GM21515 (cell line): ENCODE data around the gene CSHL1.
"Not testable (repeated sequence)": the region's sequence is repeated elsewhere in the genome, so short reads cannot be mapped to it uniquely, and the experiment has no call there.

Source experiments
- ATAC-seq: cut with Tn5 transposase; IDR thresholded peaks from one replicate; pipeline ENCODE4 v1.9.1; 2021; ENCODE audit not compliant: unreplicated experiment

CSHL1 gene

DNA sequence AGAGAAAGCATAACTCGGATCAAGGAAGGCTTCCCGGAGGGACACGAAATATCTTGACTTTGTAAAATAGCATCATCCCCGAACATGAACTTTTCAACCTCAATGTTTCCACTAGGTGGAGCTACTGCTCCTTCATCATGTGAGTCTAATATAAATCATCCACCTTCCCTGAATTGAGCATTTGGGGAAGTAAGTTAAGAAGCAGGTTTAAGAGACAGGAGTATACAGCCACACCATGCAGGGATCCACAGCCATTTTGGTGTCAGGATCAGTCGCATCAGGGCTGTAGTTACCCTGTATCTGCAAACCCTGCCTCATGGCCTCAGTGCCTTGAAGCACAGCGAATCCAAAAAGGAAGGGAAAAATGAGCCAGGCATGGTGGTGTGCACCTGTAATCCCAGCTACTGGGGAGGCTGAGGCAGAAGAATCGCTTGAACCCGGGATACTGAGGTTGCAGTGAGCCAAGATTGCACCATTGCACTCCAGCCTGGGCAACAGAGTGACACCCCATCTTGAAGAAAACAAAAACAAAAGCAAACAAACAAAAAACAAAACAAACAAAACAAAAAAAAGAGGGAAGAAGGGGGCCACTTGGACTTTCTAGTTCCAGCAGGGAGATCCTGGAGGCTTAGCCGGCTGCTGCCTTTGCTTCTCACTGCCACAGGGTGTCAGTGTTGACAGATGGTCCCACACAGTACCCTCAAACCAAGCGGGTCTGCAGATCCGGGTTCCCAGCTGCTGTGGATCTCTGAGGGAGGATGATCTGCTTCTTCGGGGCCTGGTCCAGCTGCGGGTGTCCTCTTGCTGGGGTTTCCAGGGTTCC is 21.8 kb downstream of the CSHL1 start:
- not testable (repeated sequence) for ATAC-seq

DNA sequence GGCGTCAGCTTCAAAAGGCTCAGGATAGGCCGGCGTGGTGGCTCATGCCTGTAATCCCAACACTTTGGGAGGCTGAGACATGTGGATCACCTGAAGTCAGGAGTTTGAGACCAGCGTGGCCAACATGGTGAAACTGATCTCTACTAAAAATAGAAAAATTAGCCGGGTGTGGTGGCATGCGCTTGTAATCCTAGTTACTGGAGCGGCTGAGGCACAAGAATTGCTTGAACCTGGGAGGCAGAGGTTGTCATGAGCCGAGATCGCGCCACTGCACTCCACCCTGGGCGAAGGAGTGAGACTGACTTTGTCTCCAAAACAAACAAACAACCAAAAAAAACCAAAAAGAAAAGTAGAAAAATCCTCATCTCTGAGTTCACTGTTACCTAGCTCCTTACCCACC is 25.9 kb downstream of the CSHL1 start:
- not testable (repeated sequence) for ATAC-seq

DNA sequence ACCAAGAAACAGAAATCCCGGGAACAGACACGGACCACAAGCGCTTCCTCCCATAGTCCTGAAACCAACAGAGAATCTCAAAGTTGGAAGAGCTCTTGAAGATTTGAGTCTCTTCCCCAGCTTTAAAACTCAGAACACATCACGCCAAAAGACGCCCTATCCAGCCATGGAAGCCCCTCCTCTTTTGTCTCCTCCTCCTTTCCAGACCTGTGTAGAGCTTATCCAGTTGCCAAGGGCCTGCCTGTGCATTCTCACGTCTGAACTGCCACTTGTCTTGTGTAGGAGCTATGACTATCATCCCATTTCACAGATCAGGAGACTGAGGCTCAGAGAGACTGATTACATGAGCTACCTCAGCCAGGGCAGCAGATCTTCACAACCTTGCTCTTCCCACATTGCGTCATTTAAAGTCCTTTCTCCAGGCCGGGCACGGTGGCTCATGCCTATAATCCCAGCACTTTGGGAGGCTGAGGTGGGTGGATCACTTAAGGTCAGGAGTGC is 28.4 kb downstream of the CSHL1 start:
- not testable (repeated sequence) for ATAC-seq

DNA sequence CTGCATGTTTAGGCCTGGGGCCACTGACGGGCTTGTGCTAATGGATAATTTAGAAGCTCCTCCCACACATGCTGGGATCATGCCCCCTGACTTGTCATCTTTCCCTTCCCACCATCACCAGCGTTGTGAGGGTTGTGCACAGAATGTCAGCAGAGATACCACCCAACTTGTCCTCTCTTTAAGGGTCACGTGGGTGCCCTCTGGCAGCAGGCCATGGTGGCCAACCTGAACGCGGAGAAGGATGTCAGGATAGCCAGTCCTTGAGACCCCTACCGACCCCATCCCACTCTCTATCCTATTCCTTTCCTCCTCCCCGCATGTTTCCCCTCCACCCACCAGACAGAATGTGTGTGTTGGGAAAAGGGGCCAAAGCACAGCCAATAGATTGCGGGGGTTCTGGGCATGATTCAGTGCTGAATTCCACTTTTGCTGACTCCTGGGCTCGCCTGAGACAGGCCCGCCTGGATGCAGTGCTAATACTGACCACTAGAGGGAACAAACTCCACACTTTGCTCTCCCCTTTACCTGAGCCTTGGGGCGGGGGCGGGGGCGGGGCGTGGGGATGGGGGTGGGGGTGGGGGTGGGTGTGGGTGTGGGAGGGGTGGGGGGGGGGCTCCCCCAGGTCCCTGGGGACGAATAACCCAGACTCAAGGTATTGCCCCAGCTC is 29.0 kb downstream of the CSHL1 start, which contains the start of gene GH2:
Gene GH2, minus strand, starts transcription at position 10 of the 667 bp plus-strand sequence. CDS start 143 bp downstream, outside the sequence.
- ATAC-seq: no peak

- not testable (repeated sequence) for ATAC-seq
Observed at GRCh38 chr17:63881337-63881736, 29.7 kb downstream of the CSHL1 start.

GRCh38 chr17:63880706-63881105 is 30.4 kb downstream of the CSHL1 start:
- ATAC-seq: no peak

- ATAC-seq: not testable (repeated sequence)
Observed at GRCh38 chr17:63878413-63878812, 32.6 kb downstream of the CSHL1 start.

DNA sequence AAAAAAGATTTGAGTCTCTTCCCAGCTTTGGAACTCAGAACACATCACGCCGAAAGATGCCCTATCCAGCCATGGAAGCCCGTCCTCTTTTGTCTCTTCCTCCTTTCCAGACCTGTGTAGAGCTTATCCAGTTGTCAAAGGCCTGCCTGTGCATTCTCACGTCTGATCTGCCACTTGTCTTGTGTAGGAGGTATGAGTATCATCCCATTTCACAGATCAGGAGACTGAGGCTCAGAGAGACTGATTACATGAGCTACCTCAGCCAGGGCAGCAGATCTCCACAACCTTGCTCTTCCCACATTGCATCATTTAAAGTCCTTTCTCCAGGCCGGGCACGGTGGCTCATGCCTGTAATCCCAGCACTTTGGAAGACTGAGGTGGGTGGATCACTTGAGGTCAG is 36.4 kb downstream of the CSHL1 start:
- not testable (repeated sequence) for ATAC-seq

DNA sequence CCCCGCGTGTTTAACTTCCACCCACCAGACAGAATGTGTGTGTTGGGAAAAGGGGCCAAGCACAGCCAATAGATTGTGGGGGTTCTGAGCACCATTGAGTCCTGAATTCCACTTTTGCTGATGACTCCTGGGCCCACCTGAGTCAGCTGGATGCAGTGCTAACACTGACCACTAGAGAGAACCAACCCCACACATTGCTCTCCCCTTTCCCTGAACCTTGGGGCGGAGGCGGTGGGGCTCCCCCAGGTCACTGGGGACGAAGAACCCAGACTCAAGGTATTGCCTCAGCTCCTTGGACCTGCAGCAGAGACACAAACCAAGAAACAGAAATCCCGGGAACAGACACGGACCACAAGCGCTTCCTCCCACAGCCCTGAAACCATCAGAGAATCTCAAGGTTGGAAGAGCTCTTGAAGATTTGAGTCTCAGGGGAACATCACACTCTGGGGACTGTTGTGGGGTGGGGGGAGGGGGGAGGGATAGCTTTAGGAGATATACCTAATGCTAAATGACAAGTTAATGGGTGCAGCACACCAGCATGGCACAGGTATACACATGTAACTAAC is 36.9 kb downstream of the CSHL1 start:
- ATAC-seq: not testable (repeated sequence)

- not testable (repeated sequence) for ATAC-seq
Observed at GRCh38 chr17:63873577-63873976, 37.5 kb downstream of the CSHL1 start, which contains the start of gene CSH2. Gene CSH2 (minus strand): TSS chr17:63873677. CDS start chr17:63873614, 63 bp downstream.

- not testable (repeated sequence) for ATAC-seq
Observed at GRCh38 chr17:63871646-63872365, 39.3 kb downstream of the CSHL1 start.

DNA sequence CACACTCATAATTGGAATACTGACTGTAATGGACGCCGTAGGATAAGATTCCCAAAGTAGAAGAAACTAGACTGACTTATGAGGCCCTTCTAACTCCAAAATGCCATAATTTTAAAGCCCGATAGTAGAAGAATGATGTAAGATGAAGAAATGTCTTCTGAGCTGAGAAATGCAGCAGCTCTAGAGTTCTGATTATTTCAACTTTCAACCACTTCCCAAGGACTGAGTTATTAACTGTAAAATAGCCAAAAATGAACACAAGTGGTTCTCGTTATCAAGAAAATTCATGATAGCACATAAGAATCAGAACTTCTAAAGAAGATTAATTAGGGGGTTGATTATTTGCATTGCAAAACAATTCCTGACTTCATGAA is 40.8 kb downstream of the CSHL1 start:
- ATAC-seq: not testable (repeated sequence)

DNA sequence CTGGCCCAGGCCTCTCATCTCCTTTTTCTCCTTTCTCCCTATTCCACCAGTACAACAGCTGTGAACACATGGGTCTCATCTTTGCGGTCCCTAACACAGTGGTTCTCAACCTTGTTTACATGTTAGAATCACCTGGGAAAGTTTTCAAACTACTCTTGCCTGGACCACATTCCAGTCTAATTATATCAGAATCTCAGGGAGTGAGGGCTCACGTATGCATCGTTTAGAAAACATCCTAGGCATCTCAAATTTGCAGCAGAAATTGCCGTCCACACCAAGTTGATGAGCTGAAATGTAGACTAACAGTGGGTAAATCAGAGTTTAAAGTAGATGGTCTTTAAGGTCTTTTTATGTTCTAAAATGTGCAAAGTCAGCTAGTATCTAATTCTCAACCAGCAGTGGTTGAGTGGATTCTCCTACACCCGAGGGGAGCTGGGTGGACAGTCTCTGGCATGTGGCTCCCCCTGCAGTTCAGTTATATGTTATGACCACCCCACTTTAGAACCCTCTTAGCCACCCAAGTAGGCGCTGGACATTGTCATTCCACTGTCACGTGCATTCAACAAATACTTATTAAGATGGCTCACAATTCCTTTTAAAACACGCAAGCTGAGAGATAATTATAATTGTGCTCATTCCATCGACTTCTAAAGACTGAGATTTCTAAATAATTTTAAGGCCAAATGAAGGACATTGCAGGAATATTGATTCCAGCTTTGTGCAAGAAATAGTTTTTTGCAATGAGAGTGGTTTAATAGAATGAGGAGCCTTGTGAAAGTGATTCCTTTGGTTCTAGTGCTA is 41.4 kb downstream of the CSHL1 start:
- ATAC-seq: not testable (repeated sequence)

DNA sequence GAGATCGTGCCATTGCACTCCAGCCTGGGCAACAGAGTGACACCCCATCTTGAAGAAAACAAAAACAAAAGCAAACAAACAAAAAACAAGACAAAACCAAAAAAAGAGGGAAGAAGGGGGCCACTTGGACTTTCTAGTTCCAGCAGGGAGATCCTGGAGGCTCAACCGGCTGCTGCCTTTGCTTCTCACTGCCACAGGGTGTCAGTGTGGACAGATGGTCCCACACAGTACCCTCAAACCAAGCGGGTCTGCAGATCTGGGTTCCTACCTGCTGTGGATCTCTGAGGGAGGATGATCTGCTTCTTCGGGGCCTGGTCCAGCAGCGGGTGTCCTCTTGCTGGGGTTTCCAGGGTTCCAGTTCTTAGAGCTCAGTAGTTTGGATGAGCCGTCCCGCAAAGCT is 44.4 kb downstream of the CSHL1 start:
- not testable (repeated sequence) for ATAC-seq
